HG03095 (cell line): Measurements from ENCODE around the gene HPDL.

Experiments used
- ATAC-seq: cut with Tn5 transposase; IDR thresholded peaks from one replicate; pipeline ENCODE4 v1.9.1; 2021; ENCODE audit warnings: moderate library complexity; ENCODE audit not compliant: unreplicated experiment

HPDL gene

DNA sequence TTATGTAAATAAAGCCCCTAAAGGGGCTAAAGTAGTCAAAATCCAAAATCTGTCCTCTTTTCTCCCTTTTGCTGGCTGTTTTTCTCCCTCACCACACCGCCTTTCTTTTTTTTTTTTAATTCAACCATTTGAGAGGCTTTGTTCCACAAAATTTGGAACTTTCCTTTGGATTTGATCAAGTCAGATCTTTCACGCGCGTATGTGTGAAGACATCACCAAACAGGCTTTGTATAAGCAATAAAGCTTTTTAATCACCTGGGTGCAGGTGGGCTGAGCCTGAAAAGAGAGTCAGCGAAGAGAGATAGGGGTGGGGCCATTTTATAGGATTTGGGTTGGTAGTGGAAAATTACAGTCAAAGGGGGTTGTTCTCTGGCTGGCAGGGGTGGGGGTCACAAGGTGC is 5.3 kb upstream of the HPDL start:
- ATAC-seq = no peak

DNA sequence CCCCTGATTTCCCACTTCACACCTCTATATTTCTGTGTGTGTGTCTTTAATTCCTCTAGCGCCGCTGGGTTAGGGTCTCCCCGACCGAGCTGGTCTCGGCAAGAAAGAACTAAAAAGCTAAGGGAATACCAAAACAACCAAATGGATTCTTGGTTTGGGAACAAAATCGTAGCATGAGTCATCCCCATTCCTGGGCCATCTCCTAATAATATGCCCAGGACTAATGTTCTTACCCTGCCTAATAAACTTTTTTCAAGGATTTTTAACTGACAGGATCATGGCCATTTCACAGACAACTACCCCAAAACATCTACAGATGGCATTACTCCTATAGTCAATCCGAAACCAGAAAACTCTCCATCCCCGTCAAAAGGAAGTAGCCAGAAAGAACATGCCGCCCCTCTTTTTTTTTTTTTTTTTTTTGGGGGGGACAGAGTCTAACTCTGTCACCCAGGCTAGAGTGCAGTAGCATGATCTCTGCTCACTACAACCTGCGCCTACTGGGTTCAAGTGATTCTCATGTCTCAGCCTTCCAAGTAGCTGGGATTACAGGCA is 4.1 kb upstream of the HPDL start:
- no peak for ATAC-seq

DNA sequence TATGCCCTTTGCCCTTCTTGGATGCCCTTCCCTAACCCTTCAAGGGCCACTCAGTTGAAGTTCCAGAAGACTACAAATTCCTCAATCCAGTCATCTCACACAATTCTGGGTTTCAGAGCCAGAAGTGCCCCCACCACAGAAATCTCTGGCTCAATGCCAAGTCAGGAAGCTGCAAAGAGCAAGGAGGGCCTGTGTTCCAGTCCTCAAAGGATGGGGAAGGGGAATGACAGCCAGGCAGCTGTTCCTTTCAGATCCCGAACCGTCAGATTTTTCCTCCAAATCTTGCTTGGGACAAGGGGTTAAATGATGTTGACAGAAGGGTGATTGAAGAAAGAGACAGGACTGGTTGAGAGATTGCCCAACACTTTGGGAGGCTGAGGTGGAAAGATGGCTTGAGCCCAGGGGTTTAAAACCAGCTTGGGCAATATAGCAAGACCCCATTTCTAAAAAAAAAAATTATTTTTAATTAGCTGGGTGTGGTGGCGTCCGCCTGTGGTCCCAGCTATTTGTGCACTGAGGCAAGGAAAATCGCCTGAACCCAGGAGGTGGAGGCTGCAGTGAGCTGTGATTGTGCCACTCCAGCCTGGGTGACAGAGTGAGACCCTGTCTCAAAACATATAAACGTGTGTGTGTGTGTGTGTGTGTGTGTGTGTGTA is 716 bp upstream of the HPDL start:
- no peak for ATAC-seq

DNA sequence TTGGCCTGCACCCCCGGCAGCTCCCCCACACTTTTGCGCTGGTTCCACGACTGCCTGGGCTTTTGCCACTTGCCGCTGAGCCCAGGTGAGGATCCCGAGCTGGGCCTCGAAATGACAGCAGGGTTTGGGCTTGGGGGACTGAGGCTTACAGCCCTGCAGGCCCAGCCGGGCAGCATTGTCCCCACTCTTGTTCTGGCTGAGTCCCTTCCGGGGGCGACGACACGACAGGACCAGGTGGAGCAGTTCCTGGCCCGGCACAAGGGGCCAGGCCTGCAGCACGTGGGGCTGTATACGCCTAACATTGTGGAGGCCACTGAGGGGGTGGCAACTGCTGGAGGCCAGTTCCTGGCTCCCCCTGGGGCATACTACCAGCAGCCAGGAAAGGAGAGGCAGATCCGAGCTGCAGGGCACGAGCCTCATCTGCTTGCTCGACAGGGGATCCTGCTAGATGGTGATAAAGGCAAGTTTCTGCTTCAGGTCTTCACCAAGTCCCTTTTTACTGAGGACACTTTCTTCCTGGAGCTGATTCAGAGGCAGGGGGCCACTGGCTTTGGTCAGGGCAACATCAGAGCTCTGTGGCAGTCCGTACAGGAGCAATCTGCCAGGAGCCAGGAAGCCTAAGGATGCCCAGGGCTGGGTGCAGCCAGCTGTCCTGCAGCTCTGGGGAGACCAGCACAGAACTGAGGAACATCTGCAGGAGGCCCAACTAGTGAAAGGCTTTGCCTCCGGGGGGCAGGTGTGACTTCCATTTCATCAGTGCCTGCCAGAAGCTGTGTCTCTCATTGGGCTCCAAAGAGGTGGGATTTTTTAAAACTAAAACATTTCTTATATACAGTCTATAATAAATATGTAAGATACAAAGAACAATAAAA is 1.2 kb downstream of the HPDL start:
- no peak for ATAC-seq

DNA sequence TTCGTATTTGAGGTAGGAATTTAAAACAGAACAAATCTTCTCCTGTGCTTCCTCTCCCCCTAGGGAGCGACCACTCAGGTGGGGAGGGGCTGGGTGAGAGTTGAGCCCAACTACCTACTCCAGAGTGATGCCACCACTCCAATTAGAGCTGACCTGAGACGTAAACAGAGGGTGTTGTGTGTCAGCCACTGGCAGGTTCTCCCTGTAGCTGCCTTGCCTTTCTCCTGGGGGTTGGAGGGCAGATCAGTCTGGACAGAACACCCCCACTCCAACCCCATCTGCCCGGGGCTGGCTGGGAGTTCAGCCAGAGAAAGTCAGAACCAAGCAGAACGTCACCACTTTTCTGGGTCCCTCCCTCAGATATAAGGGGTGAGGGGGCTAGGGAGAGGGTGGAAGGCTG is 2.0 kb downstream of the HPDL start:
- ATAC-seq = no peak

DNA sequence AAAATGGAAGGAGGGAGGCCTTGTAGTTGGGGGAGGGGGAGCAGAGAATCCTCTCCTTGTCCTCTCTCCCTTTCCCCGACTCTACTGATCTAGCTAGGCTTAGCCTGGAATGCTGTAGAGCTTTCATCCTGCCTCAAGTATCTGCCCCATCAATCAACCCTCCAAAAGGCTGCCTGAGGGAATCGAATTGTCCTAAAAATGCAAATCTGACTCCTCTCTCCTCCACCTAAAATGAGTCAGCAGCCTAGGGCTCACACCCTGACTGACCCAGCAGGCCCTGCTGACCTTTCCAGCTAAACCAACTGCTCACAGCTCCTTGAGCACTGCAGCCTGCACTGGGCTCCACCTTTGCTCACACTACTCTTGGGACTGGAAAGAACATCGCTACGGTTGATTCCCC is 2.8 kb downstream of the HPDL start:
- no peak for ATAC-seq

DNA sequence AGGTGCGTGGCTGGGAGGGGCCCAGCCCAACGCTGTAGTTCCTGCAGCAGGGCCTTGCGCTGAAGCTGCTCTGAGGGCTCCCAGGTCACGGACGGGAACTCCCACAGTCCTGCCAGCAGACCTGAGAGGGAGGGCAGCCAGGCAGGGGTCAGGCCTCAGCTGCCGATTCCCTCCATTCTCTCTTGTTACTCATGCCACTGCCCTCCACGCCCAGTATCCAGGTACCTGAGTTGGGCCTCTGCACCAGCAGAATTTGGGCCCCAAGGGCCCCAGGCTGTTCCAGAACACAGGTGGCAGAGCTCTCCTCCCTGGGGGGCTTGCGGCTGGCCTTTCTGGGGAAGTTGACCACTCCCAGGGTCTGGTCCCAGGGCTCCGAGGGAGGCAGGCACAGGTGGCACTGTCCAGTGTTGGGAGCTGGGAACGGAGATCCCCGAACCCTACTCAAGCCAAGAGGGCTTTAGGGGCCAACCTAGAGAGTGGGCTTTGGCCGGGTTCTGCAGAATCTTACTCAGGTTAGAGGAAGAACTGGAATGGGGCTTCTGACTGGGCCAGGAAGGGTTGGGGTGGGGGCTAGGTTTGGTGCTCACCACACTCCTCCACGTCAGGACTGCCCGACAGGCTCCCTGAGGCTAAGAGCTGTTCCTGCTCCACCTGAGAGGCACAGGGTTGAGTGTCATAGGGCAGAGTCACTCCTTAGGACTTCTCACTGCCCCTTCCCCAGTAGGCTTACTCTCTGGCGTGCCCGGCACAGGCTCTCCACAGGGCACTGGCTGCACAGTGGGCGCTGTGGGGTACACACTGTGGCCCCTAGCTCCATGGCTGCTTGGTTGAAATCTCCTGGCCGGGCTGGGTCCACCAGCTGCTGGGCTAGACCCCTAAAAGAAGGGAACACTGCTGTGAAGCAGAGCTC is 5.0 kb downstream of the HPDL start:
- no peak for ATAC-seq

DNA sequence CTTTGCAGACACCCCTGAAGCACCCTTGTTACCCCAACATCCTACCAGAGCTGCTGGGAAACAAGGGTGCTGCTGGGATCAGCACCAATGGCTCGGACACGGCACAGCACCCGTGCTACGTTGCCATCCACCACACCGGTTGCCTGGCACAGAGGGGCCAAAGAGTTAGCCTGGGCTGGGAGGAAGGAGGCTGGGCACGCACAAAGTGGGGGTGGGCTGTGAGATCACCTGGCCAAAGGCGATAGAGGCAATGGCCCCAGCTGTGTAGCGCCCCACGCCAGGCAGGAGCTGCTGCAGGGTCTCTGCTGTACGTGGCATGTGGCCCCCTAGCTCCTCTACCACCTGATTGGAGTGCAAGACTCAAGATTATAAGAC is 5.6 kb downstream of the HPDL start:
- no peak for ATAC-seq

DNA sequence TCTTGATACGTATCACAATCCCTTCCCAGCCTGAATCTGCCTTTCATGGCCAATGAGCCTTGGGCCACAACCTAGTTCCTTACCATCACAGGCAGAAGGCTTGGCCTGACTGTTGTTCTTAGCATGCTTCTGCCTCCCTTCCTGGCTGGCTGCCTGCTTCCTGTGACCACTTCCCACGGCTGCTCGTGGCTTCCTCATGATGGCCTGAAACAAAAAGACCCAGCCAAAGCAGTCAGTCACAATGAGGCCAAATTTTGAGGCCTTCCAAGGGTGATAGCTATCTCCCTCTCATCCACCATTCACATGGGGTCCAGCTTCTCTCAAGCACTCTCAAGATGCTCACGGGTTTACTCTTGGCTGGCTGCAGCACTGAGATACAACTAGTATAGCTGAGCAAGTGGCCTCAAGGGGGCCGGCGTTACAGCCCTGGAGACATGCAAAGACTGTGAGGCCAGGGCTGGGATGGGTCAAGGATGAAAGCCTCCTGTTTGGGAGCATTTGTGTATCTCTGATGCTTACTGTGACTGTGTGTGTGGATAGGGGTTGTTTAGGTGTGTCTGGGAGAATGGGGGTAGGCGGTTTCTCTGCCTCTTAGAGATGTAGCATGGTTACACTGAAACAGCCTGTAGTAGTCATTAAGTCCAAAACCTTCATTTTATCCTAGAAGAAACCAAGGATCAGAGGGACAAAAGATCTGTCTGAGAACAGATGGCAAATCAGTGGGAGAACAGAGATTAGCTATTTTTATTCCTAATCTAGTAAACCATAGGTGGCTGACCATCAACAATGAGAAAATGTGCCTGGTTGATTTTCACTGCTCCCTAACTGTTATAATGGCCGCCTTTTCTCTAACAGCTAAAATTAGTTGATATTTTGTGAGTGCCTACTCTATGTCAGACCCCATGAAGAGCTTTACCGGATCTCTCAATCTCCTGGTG is 7.9 kb downstream of the HPDL start:
- ATAC-seq = no peak

DNA sequence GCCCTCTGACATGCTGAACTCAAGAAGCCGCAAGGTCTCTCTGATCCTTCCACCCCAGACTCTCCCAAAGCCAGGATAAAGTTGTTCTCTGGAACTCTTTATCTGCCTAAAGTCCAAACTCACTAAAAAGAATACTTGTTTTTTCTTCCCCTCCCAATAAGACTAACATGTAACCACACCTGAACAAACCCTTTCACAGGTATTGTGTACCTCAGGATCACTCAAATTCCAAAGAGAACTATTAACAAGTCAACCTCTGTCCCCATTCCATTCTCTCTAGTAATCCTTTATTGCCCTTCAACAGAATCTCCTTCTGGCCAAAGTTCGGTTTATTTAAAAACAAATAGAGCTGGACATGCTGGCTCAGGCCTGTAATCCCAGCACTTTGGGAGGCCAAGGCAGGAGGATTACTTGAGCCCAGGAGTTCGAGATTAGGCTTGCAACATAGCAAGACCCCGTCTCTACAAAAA is 9.2 kb downstream of the HPDL start:
- no peak for ATAC-seq

DNA sequence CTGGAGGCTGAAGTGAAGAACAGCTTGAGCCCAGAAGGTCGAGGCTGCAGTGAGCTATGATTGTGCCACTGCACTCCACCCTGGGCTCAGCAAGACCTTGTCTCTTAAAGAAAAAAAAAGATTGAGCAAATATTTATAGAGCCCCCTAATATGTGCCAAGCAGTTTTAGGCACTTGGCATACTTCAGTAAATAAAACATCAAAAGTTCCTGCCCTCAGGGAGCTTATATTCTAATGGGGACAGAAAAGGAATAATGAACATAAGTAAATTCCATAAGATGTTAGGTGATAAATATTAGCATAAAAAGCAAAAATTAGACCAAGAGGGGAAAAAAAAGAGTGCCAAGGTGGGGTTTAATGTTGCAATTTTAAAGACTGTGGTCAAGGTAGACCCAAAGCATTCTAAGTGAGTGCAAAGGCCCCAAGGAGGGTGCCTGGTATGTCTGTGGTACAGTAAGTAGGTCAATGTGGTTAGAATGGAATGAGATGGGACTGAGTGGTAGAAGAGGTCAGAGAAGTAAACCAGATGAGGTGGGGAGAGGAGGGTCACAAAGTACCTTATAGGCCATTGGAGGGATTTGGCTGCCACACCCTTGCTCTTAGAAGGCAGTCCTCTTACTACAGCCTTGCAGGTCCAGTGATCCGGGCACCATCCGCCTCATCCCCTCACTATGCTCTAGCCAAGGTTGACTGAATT is 11.1 kb downstream of the HPDL start:
- no peak for ATAC-seq

DNA sequence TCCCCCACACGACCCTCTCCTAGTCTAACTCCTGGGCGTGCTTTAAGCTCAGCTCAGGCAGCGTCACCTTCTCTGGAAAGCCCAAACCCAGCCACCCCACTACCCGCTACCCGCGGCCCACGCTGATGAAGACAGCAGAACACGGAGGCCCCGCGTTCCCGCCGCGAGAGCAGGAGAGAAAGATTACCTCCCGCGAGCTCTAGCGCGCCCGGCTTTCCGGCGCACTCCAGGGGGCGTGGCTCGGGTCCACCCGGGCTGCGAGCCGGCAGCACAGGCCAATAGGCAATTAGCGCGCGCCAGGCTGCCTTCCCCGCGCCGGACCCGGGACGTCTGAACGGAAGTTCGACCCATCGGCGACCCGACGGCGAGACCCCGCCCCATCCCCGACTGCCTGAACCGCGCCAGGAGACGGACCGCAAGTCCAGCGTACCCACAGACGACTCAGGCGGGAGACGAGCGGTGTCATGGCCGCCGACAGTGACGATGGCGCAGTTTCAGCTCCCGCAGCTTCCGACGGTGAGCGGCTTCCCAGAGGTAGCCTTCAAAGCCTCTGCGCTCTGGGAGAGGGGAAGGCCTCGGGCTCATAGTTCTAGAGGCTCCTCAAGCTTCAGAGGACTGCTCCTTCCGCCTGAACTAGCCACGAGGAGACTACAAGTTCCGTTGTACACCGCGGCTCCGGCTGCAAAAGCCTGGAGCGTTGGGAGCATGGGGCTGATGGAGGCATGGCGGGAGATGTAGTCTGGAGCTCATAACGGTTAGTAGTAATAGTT is 13.3 kb downstream of the HPDL start, which contains the start of the genes MUTYH and TOE1:
TSS of gene MUTYH (minus strand) at position 652 of the 770 bp plus-strand sequence. CDS start 5,935 bp downstream, outside the sequence.
TSS of gene TOE1 (plus strand) at position 382 of the 770 bp plus-strand sequence. CDS start at position 465, 83 bp downstream.
- peak; percentile 69 for ATAC-seq

DNA sequence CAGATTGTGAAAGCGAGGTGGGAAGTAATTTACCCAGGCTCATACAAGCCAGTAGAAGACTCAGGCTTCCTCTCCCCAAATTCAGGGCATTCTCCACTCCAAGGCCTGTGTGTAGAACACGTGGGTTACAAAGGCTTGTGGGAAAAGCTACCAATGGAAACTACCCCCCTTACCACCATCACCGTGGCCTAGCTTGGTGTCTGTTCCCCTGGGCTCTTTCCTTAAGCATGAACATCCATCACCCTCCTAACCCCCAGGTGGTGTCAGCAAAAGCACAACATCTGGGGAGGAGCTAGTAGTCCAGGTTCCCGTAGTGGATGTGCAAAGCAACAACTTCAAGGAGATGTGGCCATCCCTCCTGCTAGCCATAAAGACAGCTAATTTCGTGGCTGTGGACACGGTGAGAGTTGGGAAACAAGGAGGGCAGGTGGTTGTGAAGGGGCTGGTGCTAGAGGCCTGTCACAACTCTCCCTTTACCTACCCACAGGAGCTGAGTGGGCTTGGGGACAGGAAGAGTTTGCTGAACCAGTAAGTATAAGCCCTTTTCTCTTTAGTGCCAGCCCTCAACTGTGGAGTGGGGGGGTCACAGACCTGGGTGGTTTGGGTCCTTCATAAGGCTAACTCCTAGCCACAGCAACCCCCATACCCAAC is 14.2 kb downstream of the HPDL start:
- ATAC-seq = no peak

DNA sequence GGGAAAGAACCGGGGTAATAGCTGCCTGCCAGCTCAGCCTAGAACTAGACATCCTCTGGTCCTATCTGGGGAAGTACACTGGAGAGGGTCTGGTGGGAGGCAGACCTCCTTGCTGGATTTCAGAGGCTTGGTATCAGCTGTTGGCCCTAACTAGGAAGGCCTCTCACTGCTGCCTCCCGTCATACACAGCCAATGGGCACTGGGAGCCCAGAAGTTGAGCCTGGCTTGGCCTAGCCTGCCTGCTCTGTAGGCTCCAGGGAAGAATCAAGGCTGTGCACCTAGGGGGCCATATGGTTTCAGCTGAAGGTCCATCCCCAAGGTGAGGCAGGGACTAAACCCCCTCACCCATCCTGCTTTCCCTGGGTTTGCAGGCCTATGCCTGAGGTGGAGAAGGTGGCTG is 17.8 kb downstream of the HPDL start:
- ATAC-seq = no peak

DNA sequence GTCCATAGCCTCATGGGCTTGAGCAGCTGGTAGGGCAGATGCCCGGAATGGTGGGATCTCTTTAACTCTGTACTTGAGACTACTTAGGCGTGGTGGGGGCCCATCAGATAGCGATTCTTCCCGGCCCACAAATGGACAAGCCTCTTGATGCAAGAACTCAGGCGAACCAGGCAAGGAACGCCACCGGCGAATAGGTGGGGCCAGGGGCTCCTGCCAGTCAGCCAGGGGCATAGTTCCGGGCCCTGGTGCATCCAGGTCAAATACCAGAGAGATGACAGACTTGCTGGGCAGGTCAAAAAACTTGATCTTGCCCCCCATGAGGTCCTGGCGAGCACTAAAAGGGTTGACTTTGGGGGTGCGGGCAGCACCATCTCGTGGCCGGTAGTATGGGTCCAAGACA is 18.3 kb downstream of the HPDL start:
- ATAC-seq = no peak

DNA sequence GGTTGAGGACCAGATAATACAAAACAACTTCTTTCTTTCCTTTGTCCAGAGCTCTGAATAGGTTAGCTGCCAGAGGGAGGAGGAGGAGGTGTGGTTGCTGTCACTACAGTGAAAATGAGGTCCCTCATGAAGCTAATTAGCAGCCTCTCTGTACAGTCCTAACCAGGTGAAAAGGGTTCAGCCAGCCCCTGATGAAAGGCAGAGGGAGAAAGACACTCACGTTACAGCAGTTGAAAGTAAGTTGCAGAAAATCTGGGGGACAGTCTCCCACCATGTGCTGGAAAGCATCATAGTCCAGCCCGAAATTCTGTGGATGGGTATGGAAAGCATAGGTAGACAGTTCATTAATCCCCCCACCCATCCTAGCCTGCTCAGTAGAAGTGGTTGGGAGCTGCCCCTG is 19.8 kb downstream of the HPDL start:
- ATAC-seq = no peak

DNA sequence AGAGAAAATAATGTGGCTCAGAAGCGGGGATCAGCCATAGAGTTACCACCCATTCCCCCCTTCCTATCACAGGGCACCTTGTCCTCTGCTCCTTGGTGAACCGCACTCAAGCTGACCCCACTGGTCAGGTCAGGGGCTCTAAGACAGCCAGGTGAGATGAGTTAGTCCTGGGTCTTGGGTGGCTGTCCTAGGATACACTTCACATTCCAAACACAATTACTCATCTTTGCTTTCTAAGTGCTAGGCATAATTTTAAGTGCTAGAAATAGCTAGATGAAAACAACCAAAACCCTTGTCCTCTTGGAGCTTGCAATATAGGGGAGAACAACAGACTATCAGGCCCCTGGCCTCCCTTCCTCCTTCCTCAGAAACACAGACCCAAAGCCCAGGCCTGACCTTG is 21.3 kb downstream of the HPDL start:
- no peak for ATAC-seq

DNA sequence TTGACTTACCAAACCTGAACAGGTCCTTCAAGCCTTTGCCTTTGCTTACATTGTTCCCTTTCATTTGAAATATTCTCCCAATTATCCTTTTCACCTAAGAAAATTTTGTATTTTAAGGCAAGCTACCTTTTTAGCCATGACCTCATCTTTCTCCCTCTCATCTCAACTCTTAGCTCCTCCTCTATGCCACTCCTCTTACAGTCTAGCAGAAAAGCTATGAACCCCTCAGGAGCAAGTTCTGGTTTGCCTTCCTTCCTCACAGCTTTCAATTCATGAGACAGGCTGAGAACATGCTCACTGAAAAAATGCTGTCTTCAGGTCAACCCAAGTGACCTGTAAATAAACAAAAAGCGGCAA is 21.9 kb downstream of the HPDL start:
- no peak for ATAC-seq
